Stimulated activated CD4-positive, alpha-beta T cell treated with anti-CD3 and anti-CD28 coated beads, TNF-alpha, amount 100 ng/mL, for 24 hours (primary cell): Measurements from ENCODE around the gene GORAB.

Experiments
- DNase-seq, 3 experiments: peaks; one replicate each; pipeline ENCODE4 v3.0.0-alpha.2; 2020; ENCODE audit warnings: low read depth in 3 of 3

GORAB gene

GRCh38 chr1:170537798-170538503, 6.0 kb downstream of the GORAB start:
- DNase-seq, result no peak

- no peak for DNase-seq
These were observed 6.7 kb downstream of the GORAB start for GRCh38 chr1:170538687-170539086.

GRCh38 chr1:170539154-170539553, 7.2 kb downstream of the GORAB start:
- DNase-seq, result no peak

GRCh38 chr1:170544624-170545023, 12.7 kb downstream of the GORAB start:
- DNase-seq, result no peak

GRCh38 chr1:170545476-170545875, 13.5 kb downstream of the GORAB start:
- no peak for DNase-seq

- no peak for DNase-seq
These were observed 15.3 kb downstream of the GORAB start for GRCh38 chr1:170547255-170547654.

GRCh38 chr1:170548497-170548896, 16.5 kb downstream of the GORAB start:
- no peak for DNase-seq

GRCh38 chr1:170555370-170555769, 23.4 kb downstream of the GORAB start:
- DNase-seq, result no peak

GRCh38 chr1:170556917-170557316, 25.0 kb downstream of the GORAB start:
- DNase-seq, result no peak

- no peak for DNase-seq
These were observed 26.8 kb downstream of the GORAB start for GRCh38 chr1:170558731-170559130.

GRCh38 chr1:170559166-170559565, 27.2 kb downstream of the GORAB start:
- no peak for DNase-seq

GRCh38 chr1:170560681-170561285, 28.8 kb downstream of the GORAB start:
- DNase-seq, result no peak

GRCh38 chr1:170562646-170563338, 30.8 kb downstream of the GORAB start:
- DNase-seq, result peak in 1 of 3 experiments; percentile 7

- no peak for DNase-seq
These were observed 35.2 kb downstream of the GORAB start for GRCh38 chr1:170567214-170567613.

GRCh38 chr1:170568197-170568596, 36.2 kb downstream of the GORAB start:
- no peak for DNase-seq

- DNase-seq, result no peak
These were observed 45.0 kb downstream of the GORAB start for GRCh38 chr1:170576980-170577379.

- no peak for DNase-seq
These were observed 46.4 kb downstream of the GORAB start for GRCh38 chr1:170578359-170578758.

GRCh38 chr1:170580636-170581440, 48.9 kb downstream of the GORAB start:
- DNase-seq, result no peak

- no peak for DNase-seq
These were observed 51.2 kb downstream of the GORAB start for GRCh38 chr1:170583186-170583585.

- no peak for DNase-seq
These were observed 54.6 kb downstream of the GORAB start for GRCh38 chr1:170586321-170587252.

- DNase-seq, result no peak
These were observed 55.3 kb downstream of the GORAB start for GRCh38 chr1:170587253-170587593.
